ENCODE measurements around the gene ZCCHC3.

GRCh38 chr20:275791-276190 is 21.6 kb upstream of the ZCCHC3 start:
- no peak for TF ChIP-seq ZNF396 (CRISPR knock-in tag; IDR thresholded peaks at IDR 0.05; ENCODE audit: borderline replicate concordance)
- no peak for TF ChIP-seq E2F1 (CRISPR knock-in tag; IDR thresholded peaks at IDR 0.05)
- TF ChIP-seq PRDM15 (CRISPR knock-in tag; IDR thresholded peaks at IDR 0.05), result no peak
- TF ChIP-seq, protein P1, sequence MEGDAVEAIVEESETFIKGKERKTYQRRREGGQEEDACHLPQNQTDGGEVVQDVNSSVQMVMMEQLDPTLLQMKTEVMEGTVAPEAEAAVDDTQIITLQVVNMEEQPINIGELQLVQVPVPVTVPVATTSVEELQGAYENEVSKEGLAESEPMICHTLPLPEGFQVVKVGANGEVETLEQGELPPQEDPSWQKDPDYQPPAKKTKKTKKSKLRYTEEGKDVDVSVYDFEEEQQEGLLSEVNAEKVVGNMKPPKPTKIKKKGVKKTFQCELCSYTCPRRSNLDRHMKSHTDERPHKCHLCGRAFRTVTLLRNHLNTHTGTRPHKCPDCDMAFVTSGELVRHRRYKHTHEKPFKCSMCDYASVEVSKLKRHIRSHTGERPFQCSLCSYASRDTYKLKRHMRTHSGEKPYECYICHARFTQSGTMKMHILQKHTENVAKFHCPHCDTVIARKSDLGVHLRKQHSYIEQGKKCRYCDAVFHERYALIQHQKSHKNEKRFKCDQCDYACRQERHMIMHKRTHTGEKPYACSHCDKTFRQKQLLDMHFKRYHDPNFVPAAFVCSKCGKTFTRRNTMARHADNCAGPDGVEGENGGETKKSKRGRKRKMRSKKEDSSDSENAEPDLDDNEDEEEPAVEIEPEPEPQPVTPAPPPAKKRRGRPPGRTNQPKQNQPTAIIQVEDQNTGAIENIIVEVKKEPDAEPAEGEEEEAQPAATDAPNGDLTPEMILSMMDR (IDR thresholded peaks at IDR 0.05), result no peak
- TF ChIP-seq ZNF121 (CRISPR knock-in tag; IDR thresholded peaks at IDR 0.05), result no peak
- TF ChIP-seq, protein P2, sequence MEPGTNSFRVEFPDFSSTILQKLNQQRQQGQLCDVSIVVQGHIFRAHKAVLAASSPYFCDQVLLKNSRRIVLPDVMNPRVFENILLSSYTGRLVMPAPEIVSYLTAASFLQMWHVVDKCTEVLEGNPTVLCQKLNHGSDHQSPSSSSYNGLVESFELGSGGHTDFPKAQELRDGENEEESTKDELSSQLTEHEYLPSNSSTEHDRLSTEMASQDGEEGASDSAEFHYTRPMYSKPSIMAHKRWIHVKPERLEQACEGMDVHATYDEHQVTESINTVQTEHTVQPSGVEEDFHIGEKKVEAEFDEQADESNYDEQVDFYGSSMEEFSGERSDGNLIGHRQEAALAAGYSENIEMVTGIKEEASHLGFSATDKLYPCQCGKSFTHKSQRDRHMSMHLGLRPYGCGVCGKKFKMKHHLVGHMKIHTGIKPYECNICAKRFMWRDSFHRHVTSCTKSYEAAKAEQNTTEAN (CRISPR knock-in tag; IDR thresholded peaks at IDR 0.05), result no peak
- TF ChIP-seq, protein P3, sequence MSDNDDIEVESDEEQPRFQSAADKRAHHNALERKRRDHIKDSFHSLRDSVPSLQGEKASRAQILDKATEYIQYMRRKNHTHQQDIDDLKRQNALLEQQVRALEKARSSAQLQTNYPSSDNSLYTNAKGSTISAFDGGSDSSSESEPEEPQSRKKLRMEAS (CRISPR knock-in tag; IDR thresholded peaks at IDR 0.05), result no peak
- TF ChIP-seq, protein P4, sequence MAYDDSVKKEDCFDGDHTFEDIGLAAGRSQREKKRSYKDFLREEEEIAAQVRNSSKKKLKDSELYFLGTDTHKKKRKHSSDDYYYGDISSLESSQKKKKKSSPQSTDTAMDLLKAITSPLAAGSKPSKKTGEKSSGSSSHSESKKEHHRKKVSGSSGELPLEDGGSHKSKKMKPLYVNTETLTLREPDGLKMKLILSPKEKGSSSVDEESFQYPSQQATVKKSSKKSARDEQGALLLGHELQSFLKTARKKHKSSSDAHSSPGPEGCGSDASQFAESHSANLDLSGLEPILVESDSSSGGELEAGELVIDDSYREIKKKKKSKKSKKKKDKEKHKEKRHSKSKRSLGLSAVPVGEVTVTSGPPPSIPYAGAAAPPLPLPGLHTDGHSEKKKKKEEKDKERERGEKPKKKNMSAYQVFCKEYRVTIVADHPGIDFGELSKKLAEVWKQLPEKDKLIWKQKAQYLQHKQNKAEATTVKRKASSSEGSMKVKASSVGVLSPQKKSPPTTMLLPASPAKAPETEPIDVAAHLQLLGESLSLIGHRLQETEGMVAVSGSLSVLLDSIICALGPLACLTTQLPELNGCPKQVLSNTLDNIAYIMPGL (CRISPR knock-in tag; IDR thresholded peaks at IDR 0.05), result no peak
- no peak for TF ChIP-seq IRF2 (CRISPR knock-in tag; IDR thresholded peaks at IDR 0.05; ENCODE audit: borderline replicate concordance, low read depth)
- TF ChIP-seq CREM (CRISPR knock-in tag; IDR thresholded peaks at IDR 0.05), result no peak
- TF ChIP-seq ZNF671 (CRISPR knock-in tag; IDR thresholded peaks at IDR 0.05), result no peak

Measured in WTC11 (cell line).